Measurements from ENCODE around the gene TMEM45A.
"Not testable (repeated sequence)": the region's sequence is repeated elsewhere in the genome, so short reads cannot be mapped to it uniquely, and the experiment has no call there.

TMEM45A gene

DNA sequence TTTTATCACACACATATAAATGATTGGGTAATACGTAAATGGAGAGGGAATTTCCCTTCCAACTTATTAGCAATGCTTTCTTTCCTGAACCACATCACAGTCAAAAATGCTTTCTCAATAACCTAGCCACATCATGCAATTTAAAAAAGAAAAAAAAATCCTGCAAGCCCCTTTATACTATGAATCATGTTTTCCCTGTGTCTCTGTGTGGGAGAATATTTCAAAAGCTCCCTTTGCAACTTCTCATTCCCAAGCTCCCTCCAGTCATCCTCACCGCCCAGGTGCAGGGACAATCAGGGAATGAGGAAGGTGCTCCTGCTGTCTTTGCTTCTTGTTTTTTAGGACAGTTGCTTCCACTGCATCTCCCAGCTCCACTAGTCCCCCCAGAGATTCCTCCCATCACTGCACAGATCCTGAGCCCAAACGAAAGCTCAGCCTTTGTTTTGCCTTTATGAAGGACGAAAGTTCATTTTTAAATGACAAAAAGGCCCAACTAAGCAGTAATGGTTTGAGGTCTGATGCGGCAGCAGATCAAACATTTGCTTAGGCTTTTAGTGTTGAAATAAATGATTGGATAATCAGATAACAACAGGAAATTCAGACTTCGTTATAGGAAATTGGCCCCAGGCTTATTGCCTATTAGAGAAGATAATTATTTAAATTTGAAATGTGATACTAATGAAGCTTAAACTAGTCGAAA lies 69.2 kb downstream of the TMEM45A start:
- Histone ChIP-seq H3K4me3 (no peak overlapping the region), H3K27ac (peak overlapping the region in 20 of 21 experiments; percentile 45 to 88 (median 78))

DNA sequence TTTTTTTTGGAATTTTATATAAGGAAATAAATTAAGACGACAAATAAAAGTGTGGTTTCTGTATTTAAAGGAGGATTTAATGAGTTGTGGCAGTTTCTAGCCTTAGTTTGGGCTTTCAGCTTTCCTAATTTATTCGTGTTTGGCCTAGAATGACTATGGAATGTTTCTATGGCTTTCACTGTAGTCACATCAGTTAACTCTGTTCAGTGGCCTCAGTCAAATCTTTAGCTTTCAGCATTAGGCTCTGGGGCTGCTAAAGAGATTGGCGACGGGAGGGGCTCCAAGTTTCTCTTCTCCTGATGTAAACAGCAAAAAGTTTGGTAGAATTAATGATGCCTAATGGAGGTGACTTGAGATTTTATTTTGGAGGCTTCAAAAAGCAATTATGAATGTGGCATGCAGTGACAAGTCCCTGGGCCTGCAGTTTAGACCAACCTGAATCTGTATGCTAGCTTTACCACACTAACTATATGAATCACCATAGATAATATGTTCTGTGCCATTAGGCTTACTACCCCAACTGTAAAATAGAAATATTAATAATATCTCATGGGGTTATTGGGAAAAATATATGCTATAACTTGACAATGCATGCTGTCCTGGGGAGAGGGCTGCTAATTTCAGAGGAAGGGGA lies 69.9 kb downstream of the TMEM45A start:
- no peak overlapping the region for H3K4me3 ChIP-seq
- peak overlapping the region in 20 of 21 experiments; percentile 45 to 88 (median 78) for H3K27ac ChIP-seq

DNA sequence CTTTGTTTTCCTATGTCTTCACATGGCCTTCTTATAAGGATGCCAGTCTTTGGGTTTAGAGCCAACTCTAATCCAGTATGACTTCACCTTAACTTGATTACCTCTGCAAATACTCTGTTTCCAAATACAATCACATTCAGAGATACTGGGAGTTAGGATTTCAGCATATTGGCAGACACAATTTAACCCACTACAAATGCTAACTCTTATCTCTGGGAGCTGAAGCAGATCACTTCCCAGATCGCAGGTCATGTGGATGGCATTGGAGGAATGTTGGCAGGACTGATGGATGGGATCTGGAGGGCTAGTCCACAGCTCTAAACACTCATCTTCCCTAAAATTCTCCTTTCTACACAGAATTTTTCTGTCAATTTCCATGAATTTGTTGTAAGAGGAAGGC lies 70.8 kb downstream of the TMEM45A start:
- peak overlapping the region in 18 of 21 experiments; percentile 45 to 88 (median 78) for H3K27ac ChIP-seq
- H3K4me3 ChIP-seq = no peak overlapping the region

DNA sequence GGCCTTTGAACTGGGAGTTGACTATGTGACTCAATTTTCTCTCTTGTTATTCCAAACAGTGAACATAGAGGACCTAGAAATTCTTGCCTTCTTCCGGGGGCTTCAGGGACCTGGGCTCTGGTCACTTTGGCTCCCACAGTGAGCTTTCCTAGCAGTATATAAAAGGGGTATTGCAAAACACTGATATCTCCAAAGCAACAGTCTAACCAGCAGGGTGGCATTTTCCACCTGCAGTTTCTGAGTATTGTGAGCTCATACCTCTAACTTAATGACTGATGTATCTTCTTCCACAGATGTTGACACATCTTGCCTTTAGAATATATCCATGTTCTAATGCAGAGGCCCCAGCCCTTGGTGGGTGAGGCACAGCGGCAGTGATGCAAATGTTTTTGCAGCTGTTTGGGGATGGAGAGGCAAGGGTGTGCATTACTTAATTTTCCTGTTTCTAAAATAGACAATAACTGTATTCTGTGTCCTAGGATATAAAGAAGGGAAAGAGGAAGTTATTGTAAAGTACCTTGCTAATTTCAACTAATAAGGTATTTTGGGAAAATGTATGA lies 71.3 kb downstream of the TMEM45A start:
- peak overlapping the region in 17 of 21 experiments; percentile 36 to 88 (median 79) for H3K27ac ChIP-seq
- H3K4me3 ChIP-seq = no peak overlapping the region

DNA sequence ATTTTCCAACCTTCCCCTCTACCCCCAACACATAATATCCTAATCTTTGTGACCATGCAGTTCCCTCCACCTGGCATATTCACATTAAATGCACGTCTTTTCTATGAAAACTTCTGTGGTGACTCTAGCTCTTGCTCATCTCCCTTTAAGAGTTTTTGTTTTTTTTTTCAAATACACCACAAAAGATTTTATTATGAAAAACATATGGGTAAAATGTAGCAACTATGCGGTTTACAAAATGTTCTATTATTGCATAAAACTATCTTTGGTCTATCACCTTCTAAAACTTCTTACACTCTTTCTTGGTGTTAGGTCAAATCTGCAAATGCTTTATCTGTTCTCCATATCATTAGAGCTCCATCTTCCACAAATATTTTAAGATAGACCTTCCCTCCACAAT lies 78.4 kb downstream of the TMEM45A start:
- peak overlapping the region in 5 of 21 experiments; percentile 10 to 61 (median 30) for H3K27ac ChIP-seq
- no peak overlapping the region for H3K4me3 ChIP-seq

DNA sequence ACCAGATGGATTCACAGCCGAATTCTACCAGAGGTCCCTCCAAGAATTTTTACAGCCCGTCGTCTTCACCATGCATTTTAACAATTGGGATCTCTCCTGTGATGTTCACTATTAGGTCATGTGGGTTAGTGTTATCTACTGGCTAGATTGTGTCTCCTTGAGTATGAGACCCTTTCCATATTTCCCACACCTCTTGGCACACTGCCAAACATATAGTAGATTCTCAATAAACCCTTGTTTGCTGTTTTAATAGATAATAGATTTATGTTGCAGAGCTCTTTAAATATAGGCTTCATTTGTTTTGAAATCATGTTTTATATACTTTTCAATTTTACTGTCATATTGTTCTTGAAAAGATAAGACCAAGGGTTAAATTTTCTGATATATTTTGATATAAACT lies 82.1 kb downstream of the TMEM45A start:
- no peak overlapping the region for H3K27ac ChIP-seq

DNA sequence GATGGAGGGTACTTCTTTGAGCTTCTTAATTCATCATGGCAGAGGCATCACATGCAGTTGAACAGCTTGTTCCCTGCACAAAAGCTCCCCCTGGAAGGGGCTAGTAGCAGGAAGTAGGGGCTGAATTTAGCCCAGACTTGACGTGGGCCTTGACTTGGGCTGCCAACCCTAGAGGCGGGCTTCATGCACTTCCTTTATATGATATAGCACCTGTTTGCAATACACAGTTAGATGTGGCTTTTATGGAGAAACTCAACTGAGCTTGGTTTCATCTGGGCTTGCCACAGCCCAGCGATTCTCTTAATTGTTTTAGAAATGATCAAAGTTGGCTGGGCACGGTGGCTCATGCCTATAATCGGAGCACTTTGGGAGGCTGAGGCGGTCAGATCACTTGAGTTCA lies 83.3 kb downstream of the TMEM45A start:
- H3K4me3 ChIP-seq = no peak overlapping the region

More for the DNA sequence above, 82.1 kb downstream of the TMEM45A start:
- no peak overlapping the region for H3K4me3 ChIP-seq

DNA sequence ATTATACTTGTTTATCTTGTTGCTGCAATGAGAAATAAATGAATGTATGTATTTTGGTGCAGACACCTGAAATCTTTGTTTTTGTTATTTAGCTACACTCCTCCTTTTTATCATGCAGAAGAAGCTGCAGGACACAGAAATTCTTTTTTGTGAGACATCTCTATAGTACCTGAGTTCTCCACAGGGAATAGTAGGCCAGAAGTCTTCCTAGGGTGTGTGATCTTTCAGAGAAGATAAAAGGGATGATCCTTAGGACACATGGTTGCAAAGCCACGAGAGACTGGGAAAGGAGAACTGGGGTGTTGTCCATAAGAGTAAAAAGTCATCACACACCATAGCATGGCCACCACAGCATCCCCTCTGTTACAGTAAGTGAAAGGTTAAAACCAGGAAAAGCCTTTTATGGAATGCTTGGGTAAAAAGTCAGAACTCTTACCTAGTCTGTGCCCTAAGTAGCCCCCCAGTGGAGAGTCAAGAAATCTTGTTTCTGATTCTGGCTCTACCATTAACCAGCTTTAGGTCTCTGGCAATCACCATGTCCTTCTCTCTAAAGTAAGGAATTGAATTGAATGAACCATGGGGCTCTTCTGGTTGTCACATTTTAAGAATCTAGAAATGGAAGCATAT lies 85.1 kb downstream of the TMEM45A start:
- no peak overlapping the region for H3K4me3 ChIP-seq
- H3K27ac ChIP-seq = no peak overlapping the region

More for the DNA sequence above, 83.3 kb downstream of the TMEM45A start:
- no peak overlapping the region for H3K27ac ChIP-seq

DNA sequence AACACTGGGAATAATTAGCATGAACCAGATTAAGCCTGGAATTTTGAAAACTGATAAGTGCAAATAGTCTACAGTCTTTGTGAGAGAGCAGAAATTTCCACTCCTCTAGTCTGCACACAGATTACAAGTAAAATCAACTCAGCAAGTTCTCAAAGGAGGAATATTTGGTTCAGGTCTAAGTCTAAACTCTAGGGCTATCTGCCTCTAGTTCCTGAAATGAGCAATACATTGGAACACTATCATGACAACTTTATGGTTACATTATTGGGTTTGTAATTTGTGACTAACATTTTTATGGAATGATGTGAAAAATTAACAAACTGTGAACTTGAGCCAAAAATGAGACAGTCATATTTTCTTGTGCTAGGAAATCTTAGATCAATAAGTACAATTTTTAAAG lies 86.2 kb downstream of the TMEM45A start:
- Histone ChIP-seq H3K27ac (no peak overlapping the region), H3K4me3 (no peak overlapping the region)

DNA sequence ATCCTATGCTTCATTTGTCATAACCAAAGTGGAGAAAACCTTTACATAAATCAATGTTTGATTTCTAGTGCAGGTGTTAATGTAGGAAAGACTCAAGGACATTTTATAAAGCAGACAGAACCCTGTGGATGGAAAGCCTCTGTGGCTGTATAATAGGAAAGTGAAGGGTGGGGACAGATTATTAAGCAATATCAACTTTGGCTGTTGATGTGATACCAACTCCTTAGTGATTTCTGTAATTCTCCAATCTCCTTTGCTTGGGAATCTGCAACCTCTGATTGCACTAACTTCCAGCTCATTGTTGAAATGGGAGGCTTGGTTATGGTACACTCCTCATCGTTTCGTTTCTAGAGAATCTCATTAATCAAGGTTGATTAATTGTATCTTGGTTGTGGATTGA lies 87.7 kb downstream of the TMEM45A start:
- no peak overlapping the region for H3K4me3 ChIP-seq
- H3K27ac ChIP-seq = no peak overlapping the region

DNA sequence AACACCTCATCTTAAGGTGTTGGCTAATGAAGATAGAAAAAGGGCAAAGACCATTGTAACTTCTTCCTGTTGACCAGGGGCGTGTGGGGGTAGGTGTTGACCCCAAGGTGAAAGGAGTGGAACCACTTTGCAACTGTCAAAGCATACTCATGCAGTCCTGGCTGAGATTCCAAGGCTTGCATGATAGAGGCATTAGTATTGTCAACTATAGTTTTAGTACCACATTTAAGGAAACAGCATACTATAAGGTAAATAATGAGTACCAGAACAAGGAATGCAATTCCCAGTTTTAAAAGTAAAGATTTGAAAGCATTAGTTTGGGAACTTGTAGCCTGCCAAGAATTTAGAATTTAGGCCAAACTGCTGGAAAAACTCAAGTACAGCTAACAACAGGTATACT lies 89.2 kb downstream of the TMEM45A start:
- no peak overlapping the region for H3K27ac ChIP-seq
- no peak overlapping the region for H3K4me3 ChIP-seq

DNA sequence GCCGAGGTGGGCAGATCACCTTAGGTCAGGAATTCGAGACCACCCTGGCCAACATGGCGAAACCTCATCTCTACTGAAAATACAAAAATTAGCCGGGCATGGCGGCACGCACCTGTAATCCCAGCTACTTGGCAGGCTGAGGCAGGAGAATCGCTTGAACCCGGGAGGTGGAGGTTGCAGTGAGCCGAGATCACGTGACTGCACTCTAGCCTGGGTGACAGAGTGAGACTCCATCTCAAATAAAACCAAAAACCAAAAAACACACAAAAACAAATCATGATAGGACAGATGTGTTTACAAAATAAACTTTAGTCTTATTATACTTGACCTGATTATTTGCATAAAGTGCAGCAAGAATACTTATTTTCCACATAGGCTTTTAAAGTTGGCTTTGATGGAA lies 89.7 kb downstream of the TMEM45A start:
- H3K27ac ChIP-seq, H3K4me3 ChIP-seq: not testable (repeated sequence)

DNA sequence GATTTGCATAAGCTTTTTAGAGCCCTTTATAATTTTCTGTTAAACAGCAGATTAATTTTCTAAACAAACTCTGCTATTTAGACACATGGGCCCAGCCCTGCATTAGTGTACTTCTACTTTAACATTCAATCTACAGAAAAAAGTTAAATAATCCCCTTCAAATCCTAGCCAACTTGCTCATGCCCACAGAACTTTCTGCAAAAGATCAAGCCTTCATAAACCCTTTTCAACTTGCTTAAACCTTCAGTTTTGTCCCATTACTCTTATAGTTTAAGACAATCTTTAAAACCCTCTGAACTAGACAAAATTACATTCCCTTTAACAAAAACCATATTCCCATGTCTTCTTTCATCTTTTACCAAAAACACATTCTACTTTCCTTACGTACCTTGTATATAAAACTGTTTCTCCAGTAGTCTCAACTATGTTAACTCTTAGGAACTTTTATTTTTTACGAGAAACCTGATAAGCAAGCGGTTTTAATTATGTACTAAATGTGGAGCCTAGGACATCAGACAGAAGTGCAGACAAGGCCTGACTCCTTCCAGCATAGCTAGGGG lies 91.8 kb downstream of the TMEM45A start:
- Histone ChIP-seq H3K27ac (no peak overlapping the region), H3K4me3 (no peak overlapping the region)

DNA sequence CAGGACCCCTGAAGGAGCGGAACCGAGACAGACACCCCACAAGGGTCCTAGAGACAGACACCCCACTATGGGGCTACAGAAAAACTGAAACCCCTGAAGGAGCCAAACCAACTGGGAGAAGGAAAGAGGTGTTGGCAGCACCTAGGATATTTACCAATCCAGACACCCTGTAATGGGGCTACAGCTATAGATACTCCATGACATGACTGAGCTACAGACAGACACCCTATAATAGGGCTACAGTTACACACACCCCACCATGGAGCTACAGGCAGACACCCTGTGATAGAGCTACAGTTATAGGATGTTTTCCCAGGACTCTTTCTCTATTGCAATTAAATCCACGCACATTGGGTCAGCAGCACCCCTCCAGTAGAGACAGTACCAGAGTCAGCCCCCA lies 94.4 kb downstream of the TMEM45A start:
- Histone ChIP-seq H3K27ac (no peak overlapping the region), H3K4me3 (no peak overlapping the region)

DNA sequence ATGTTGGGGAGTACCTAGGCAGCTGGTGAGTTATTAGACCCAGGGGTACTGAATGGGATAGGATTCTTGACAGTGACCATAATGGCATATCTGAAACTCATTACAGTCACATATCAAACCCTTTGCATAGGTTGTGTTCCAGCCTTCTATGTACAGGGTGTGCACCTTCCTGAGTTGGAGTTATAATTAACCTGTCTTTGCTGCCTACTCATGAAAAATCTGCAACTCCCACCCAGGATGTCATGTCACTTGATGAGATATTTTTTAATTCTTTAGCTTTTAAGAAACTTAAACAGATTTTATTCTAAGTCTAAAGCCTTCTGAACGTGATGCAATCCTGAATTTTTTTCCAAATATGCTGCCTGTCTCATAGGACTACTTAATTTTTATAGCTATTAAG lies 95.8 kb downstream of the TMEM45A start:
- H3K27ac ChIP-seq = no peak overlapping the region
- no peak overlapping the region for H3K4me3 ChIP-seq

DNA sequence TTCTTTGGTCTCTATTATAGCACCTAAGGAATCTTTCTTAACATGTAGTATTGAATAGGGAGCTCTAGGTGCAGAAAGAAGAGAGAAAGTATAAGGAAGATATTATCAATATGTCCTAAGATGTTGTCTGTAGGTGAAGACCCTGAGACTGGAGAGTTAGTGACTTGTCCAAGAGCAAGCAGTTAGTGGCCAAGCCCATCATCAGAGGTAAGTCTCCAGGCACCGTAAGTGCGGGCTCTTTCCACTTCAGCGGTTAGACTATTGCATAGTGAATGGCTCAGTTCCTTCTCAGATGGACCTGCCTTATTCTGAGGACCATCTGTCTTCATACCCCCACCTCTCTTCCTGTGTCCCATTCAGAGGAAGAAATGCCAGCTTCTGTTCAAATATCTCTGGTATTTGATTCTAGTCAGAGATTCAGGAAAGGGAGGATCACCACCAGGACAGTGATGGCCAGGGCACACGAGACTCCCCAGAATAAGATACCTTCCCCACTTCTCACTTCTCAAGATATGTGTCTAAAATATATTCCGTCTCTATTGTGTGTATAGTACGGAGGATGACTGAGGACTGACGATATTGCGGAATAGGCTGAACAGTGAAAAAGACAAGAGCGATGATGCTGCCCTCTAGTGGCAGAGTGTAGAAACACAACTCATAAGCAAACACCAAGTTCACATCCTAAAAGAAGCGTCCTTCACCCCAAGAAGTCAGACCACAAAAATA lies 97.9 kb downstream of the TMEM45A start:
- peak overlapping the region in 2 of 21 experiments; percentile 0 to 6 for H3K27ac ChIP-seq
- H3K4me3 ChIP-seq = no peak overlapping the region

DNA sequence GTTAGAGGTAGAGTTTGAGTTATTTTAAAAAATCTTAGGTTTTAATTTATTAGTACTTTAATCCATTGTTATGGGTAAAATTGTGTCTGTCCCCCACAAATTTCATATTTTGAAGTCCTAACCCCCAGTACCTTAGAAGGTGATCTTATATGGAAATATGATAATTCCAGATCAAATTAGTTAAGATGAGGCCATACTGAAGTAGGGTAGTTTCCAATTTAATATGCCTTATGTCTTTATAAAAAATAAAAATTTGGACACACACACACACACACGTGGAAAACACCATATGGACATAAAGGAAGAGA lies 98.4 kb downstream of the TMEM45A start:
- H3K4me3 ChIP-seq = no peak overlapping the region
- no peak overlapping the region for H3K27ac ChIP-seq

DNA sequence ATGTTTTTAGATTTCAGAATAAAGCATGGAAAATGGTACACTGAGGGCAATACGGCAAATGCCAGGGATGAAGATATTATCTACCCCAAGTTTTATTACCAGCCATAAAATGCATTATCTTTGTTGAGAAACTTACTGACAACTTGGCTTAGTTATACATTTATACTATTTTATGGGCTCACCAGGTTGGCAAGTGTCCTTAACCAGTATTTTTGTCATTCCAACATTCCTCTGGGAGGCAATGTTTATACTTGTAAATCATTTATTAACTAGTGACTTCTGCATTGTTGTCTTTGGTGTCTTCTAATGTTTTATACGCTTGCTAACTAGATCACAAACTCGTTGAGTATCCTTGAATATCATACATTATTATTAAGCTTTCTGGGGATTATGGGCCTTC lies 99.0 kb downstream of the TMEM45A start:
- Histone ChIP-seq H3K4me3 (no peak overlapping the region), H3K27ac (no peak overlapping the region)

DNA sequence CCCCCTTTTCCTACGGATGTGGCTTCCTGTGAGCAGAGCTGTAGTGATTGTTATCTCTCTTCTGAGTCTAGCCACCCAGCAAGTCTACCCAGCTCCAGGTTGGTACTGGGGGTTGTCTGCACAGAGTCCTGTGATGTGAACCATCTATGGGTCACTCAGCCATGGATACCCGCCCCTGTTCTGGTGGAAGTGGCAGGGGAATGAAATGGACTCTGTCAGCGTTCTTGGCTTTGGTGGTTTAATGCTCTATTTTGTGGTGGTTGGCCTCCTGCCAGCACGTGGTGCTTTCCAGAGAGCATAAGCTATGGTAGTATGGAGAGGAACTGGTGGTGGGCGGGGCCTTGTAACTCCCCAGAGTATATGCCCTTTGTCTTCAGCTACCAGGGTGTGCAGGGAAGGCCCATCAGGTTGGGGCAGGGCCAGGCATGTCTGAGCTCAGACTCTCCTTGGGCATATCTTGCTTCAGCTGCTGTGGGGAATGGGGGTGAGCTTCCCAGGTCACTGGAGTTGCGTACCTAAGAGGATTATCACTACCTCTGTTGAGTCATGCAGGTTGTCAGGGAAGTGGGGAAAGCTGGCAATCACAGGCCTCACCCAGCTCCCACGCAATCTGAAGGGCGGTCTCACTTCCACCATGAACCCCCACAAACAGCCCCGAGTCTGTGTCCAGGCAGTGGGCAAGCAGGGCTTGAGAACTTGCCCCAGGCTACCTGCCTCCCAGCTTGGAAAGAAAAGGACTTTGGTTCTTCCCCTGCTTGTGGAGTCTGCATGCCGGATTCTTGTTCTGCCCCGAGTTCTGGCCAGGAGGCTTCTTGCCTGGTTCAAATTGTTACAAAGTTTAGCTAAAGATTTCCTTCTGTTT lies 108.0 kb downstream of the TMEM45A start:
- Histone ChIP-seq H3K4me3 (no peak overlapping the region), H3K27ac (peak overlapping the region in 19 of 21 experiments; percentile 32 to 84 (median 68))

Data from skin epidermis (tissue), 12 donors.